Suprapubic skin (tissue), 3 donors: ENCODE data around the gene SORCS2.

Experiments used
- POLR2AphosphoS5 ChIP-seq, 3 donors: sonication (generic); formaldehyde crosslinking; IDR thresholded peaks; one replicate each; pipeline ENCODE4 v1.6.1; 2017; ENCODE audit warnings: antibody characterized with exemption in 3 of 3
- TF ChIP-seq, protein P1 (sequence below), 2 donors: fragments of 200-600 bp in 1 of 2; fragments of 450-650 bp in 1 of 2; sonication (generic) in 1 of 2; IDR thresholded peaks; one replicate each; pipeline ENCODE4 v1.5.1; 2016 to 2019; ENCODE audit warnings: antibody characterized with exemption in 2 of 2, mild to moderate bottlenecking in 1 of 2, moderate library complexity in 1 of 2

DNA sequence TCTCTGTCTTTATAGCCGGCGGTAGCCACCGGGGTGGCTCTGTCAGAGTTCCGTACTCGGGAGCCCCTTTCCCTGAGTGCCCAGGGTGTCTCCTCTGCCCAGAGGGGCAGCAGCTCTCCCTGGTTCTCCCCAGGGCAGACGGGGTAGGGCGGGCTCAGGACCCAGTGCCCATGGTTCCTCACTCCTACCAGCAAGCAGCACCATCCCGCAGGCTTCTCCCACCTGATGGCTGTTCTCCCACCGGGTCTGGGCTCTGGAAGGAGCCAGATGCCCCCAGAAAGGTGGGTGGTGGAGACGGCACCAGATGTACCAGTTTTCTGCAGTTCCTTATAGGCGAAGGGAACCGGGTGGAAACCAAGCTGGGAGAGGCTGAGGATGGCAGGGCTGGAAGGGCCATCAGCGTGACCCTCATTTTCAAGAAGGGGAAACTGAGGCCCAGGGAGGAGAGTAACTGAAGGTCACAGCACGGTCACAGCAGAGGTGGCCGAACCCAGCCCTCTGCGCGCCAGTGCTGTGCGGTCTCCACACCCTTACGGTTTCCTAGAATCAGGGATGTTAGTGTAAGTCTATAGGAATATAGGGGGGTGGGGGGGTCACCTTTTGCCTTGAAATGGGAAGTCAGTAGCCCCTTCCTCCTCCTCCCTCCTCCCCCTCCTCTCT, 548.7 kb downstream of the SORCS2 start:
- TF ChIP-seq, protein P1, sequence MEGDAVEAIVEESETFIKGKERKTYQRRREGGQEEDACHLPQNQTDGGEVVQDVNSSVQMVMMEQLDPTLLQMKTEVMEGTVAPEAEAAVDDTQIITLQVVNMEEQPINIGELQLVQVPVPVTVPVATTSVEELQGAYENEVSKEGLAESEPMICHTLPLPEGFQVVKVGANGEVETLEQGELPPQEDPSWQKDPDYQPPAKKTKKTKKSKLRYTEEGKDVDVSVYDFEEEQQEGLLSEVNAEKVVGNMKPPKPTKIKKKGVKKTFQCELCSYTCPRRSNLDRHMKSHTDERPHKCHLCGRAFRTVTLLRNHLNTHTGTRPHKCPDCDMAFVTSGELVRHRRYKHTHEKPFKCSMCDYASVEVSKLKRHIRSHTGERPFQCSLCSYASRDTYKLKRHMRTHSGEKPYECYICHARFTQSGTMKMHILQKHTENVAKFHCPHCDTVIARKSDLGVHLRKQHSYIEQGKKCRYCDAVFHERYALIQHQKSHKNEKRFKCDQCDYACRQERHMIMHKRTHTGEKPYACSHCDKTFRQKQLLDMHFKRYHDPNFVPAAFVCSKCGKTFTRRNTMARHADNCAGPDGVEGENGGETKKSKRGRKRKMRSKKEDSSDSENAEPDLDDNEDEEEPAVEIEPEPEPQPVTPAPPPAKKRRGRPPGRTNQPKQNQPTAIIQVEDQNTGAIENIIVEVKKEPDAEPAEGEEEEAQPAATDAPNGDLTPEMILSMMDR (IDR thresholded peaks at IDR 0.05): no peak
- no peak for TF ChIP-seq POLR2AphosphoS5 (IDR thresholded peaks at IDR 0.05)
